ENCODE data around the gene C16orf74. TPM values are rescaled to one million over a fixed set of nuclear protein-coding genes. Genes with fewer than 3 reads are reported as not detected.

The C16orf74 gene
- total RNA-seq, 1 donor from 2014 or later, result 2.1 TPM

- Mint-ChIP-seq H3K27ac (ENCODE audit: unreplicated experiment) (no peak overlapping the region), H3K36me3 (ENCODE audit: unreplicated experiment) (peaks cover 44% of the 10 kb centered on the region), H3K4me3 (ENCODE audit: unreplicated experiment) (no peak overlapping the region), H3K27me3 (ENCODE audit: unreplicated experiment) (no peaks in the 10 kb centered on the region), H3K9me3 (ENCODE audit: unreplicated experiment) (no peaks in the 10 kb centered on the region), H3K4me1 (ENCODE audit: unreplicated experiment) (peaks cover 4% of the 10 kb centered on the region)
- TF ChIP-seq CTCF (IDR thresholded peaks at IDR 0.05), result no peak
- no peak for DNase-seq (ENCODE audit: extremely low spot score, unreplicated experiment)
Observed at GRCh38 chr16:85662482-85662812, 88.4 kb downstream of the C16orf74 start.

GRCh38 chr16:85661740-85662481 lies 89.0 kb downstream of the C16orf74 start:
- Mint-ChIP-seq H3K27me3 (ENCODE audit: unreplicated experiment) (no peaks in the 10 kb centered on the region), H3K27ac (ENCODE audit: unreplicated experiment) (no peak overlapping the region), H3K36me3 (ENCODE audit: unreplicated experiment) (peaks cover 45% of the 10 kb centered on the region), H3K4me1 (ENCODE audit: unreplicated experiment) (peaks cover 4% of the 10 kb centered on the region), H3K4me3 (ENCODE audit: unreplicated experiment) (no peak overlapping the region), H3K9me3 (ENCODE audit: unreplicated experiment) (no peaks in the 10 kb centered on the region)
- TF ChIP-seq CTCF (IDR thresholded peaks at IDR 0.05), result no peak
- no peak for DNase-seq (ENCODE audit: extremely low spot score, unreplicated experiment)

- Mint-ChIP-seq H3K4me1 (ENCODE audit: unreplicated experiment) (peaks cover 4% of the 10 kb centered on the region), H3K27ac (ENCODE audit: unreplicated experiment) (no peak overlapping the region), H3K4me3 (ENCODE audit: unreplicated experiment) (no peak overlapping the region), H3K27me3 (ENCODE audit: unreplicated experiment) (no peaks in the 10 kb centered on the region), H3K9me3 (ENCODE audit: unreplicated experiment) (no peaks in the 10 kb centered on the region), H3K36me3 (ENCODE audit: unreplicated experiment) (peaks cover 43% of the 10 kb centered on the region)
- TF ChIP-seq CTCF (IDR thresholded peaks at IDR 0.05), result no peak
- no peak for DNase-seq (ENCODE audit: extremely low spot score, unreplicated experiment)
Observed at GRCh38 chr16:85660843-85661739, 89.8 kb downstream of the C16orf74 start.

GRCh38 chr16:85659805-85660511 lies 90.9 kb downstream of the C16orf74 start:
- H3K36me3 Mint-ChIP-seq (ENCODE audit: unreplicated experiment), result peaks cover 34% of the 10 kb centered on the region
- DNase-seq (ENCODE audit: extremely low spot score, unreplicated experiment), result no peak
- H3K27me3 Mint-ChIP-seq (ENCODE audit: unreplicated experiment), result no peaks in the 10 kb centered on the region
- TF ChIP-seq CTCF (IDR thresholded peaks at IDR 0.05), result peak; percentile 80
- H3K4me1 Mint-ChIP-seq (ENCODE audit: unreplicated experiment), result peaks cover 4% of the 10 kb centered on the region
- peak overlapping the region; percentile 54 for H3K27ac Mint-ChIP-seq (ENCODE audit: unreplicated experiment)
- H3K4me3 Mint-ChIP-seq (ENCODE audit: unreplicated experiment), result no peak overlapping the region
- H3K9me3 Mint-ChIP-seq (ENCODE audit: unreplicated experiment), result no peaks in the 10 kb centered on the region

All from osteocyte (in vitro differentiated cells).